HG02884 (cell line): Measurements from ENCODE around the gene EEF2K.
"Not testable (repeated sequence)": the region's sequence is repeated elsewhere in the genome, so short reads cannot be mapped to it uniquely, and the experiment has no call there.

ENCODE experiments used
- ATAC-seq: cut with Tn5 transposase; IDR thresholded peaks from one replicate; pipeline ENCODE4 v1.9.1; 2021; ENCODE audit warnings: mild to moderate bottlenecking, moderate library complexity; ENCODE audit not compliant: unreplicated experiment

EEF2K gene

GRCh38 chr16:22189473-22190080, 16.5 kb upstream of the EEF2K start:
- no peak for ATAC-seq

GRCh38 chr16:22190081-22190775, 15.8 kb upstream of the EEF2K start:
- ATAC-seq, result peak; percentile 56

- peak; percentile 37 for ATAC-seq
Measured at GRCh38 chr16:22190776-22191531, 15.1 kb upstream of the EEF2K start.

GRCh38 chr16:22191532-22192260, 14.4 kb upstream of the EEF2K start:
- no peak for ATAC-seq

GRCh38 chr16:22192261-22193062, 13.6 kb upstream of the EEF2K start:
- no peak for ATAC-seq

GRCh38 chr16:22193063-22193411, 13.0 kb upstream of the EEF2K start:
- ATAC-seq, result no peak

DNA sequence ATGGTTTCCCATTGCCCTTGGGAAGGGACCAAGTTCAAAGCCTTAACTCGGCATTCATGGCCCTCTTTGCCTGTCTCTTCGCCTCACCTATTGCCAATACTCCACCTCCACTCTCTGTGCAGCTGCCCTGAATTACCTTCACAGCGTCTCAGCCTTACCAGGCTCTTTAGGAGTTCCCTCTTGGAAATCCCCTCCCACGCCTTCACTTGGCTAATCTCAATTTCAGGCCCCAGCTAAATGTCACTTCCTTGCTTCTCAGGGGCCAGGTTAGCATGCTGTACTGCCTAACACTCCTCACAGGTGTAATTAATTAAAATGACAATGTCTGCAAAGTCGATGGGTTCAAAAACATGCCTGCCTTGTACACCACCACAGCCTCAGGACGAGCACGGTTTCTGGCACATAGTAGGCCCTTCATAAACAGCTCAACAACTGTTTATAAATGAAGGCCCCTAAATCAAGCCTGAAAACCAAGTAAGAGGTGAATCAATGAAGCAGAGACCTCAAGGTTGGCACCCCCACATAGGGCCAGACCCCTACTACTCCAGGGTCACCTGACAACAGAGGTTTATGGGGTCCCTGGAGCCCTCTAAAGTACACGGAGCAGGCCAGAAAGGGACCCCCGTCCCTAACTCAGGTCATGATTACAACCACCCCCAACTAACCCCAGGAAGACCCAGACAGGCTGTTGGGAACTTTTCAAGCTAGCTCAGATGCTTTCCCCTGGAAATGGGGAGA, 11.2 kb upstream of the EEF2K start:
- ATAC-seq, result no peak

- ATAC-seq, result no peak
Measured at GRCh38 chr16:22195445-22195694, 10.7 kb upstream of the EEF2K start.

DNA sequence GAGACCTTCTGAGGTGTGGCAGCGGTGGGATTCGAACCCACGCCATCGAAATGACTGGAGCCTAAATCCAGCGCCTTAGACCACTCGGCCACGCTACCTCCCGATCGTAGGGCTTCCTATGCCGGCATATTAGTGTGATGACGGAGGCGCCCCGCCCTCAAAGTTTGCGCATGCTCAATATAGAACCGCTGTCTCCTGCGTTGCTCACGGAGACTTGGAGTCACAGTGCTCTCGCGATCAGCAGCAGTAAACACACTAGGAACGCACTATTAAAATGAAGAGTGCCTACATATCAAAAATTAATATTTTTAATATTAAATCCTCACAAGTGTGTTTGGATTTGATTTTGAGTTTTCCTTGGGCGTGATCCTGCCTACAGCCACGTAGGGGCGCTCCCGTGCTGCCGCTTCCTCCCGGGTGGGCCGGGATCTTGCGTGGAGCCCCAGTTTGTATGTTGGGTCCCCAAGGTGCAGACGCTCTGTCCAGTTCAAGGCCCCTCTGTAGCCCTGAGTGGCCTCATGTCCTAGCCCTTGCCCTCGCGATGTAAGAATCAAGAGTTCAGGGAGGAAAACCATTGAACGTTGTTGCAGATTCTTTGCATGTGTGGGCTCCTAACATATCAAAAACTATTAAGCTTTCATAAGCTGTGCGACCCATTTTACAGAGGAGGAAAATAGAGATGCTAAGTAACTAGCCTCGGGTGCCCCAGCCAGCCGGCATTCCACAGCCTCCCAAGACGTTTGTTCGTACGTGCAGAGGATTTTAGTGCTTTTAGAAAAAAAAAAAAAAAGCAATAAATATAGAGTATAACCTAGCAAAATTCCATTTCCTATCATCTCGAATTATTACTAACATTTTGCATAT, 10.2 kb upstream of the EEF2K start:
- no peak for ATAC-seq

- ATAC-seq, result not testable (repeated sequence)
Measured at GRCh38 chr16:22196559-22197168, 9.4 kb upstream of the EEF2K start.

- ATAC-seq, result no peak
Measured at GRCh38 chr16:22198547-22199293, 7.4 kb upstream of the EEF2K start.

DNA sequence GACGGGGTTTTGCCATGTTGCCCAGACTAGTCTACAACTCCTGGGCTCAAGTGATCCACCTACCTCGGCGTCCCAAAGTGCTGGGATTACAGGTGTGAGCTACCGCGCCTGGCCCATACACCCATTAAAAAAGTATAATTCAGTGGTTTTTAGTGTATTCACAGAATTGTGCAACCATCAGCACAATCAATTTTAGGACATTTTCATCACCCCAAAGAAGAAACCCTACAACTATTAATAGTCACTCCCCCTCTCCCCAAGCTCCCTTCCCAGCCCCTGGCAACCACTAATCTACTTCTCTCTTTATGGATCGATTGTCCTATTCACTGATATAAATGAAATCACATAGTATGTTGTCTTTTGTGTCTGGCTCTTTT, 3.8 kb upstream of the EEF2K start:
- ATAC-seq, result no peak

GRCh38 chr16:22203091-22203490, 3.0 kb upstream of the EEF2K start:
- ATAC-seq, result no peak

- no peak for ATAC-seq
Measured at GRCh38 chr16:22204091-22204655, 1.9 kb upstream of the EEF2K start.

DNA sequence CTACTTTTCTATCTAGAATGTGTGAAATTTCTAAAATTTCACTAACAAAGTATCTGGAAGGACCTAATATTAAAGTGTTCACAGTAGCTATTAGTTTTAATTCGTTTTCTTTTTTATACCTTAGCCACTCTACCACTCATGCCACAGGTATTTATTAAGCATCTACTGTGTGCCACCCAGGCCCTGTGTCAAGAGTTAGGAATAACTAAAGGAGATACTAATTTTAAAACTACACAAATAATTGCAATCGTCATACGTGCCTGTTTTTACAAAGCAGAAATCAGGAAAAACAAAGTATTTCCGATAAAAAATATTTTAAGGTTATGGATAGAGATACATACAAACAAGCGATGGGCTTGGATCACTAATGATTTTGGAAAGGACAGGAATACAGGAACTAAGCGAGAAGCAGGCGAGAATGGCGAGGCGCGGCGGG, 483 bp upstream of the EEF2K start:
- ATAC-seq, result no peak

DNA sequence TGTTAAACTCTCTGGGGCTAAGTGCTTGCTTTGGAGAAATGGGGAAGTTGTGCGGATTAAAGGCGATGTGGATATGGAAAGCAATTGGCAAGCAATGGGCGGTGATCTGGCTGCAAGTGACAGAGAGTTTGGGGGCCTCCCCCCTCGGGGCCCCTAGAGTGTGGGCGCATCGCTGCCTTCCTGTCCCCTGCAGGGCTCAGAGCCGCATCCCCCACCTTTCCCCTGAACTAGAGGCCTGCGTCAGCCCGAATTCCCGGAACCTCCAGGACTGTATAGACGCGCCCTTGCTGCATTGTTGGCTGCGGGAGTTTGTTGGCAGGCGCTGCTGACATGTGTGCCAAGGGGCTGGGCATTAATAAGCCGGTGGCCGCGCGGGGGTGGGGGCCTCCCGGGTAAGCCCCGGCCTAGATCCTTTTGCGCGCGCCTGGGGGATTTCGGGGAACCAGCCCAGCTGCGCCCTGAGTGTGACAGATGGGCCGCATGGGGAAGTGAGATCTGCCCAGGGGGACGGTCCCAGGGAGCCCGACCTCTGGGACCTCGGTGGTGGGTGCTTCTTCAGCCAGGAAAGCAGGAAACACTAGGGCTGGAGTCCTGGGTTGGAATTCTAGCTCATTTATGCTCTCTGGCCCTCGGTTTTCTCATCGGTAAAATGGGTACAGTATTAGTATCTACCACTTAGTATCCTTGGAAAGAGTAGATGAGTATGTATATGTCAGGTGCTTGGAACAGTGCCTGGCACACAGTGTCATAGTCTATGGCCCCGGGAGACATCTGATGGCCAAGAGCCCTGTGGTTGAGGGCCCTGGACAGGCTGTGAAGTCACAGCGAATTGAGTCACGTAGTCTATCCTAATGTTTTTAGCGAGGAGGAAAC, 1.0 kb downstream of the EEF2K start:
- peak; percentile 46 for ATAC-seq
